Ovary (tissue), 9 donors: Measurements from ENCODE around the gene TMED5. TPM values are rescaled to one million over a fixed set of nuclear protein-coding genes. Genes with fewer than 3 reads are reported as not detected.
A peak's percentile ranks its signal among the peaks of the same experiment; 100 is the strongest.

Experiments used
- DNase-seq, 5 donors: peaks; one replicate each; pipeline ENCODE4 v3.0.0-alpha.2; 2019 to 2020
- H3K27ac ChIP-seq, 2 donors: fragments of 200-600 bp; one replicate each; pipeline versions ENCODE4 v1.5.1 to v1.8.0; 2019 to 2022
- H3K27me3 ChIP-seq: fragments of 200-600 bp; one replicate; pipeline ENCODE4 v1.8.0; 2022
- H3K36me3 ChIP-seq: fragments of 200-600 bp; sonication (generic); one replicate; pipeline ENCODE4 v1.5.1; 2019
- H3K4me1 ChIP-seq: one replicate; pipeline ENCODE4 v1.8.1; 2013; ENCODE audit warnings: mild to moderate bottlenecking, moderate library complexity; ENCODE audit not compliant: insufficient read depth
- H3K4me3 ChIP-seq: fragments of 200-600 bp; sonication (generic); one replicate; pipeline ENCODE4 v1.5.1; 2017
- H3K9me3 ChIP-seq, 2 donors: fragments of 200-600 bp in 1 of 2; sonication (generic) in 1 of 2; one replicate each; pipeline versions ENCODE4 v1.5.1 to v1.8.1; 2013 to 2019; ENCODE audit warnings: mild to moderate bottlenecking in 1 of 2, moderate library complexity in 1 of 2
- CTCF ChIP-seq, 3 donors: fragments of 450-650 bp in 2 of 3; fragments of 200-600 bp in 1 of 3; IDR thresholded peaks; one replicate each; pipeline versions ENCODE4 v1.5.1 to v1.8.0; 2016 to 2022; ENCODE audit warnings: antibody characterized with exemption in 3 of 3, mild to moderate bottlenecking in 1 of 3
- EP300 ChIP-seq: sonication (generic); formaldehyde crosslinking; IDR thresholded peaks from one replicate; pipeline ENCODE4 v1.6.1; 2017; ENCODE audit warnings: antibody characterized with exemption
- POLR2A ChIP-seq: fragments of 450-650 bp; IDR thresholded peaks from one replicate; pipeline ENCODE4 v1.6.1; 2017; ENCODE audit warnings: antibody characterized with exemption, mild to moderate bottlenecking, moderate library complexity
- WGBS, 3 donors: extraction: QIAGEN DNeasy Blood & Tissue Kit in 1 of 3; methylation state at CpG; one replicate each; pipeline versions ENCODE4 v1.1.5 to v1.1.7; 2013 to 2017; 5-methylcytosine and 5-hydroxymethylcytosine counted together
- intact Hi-C, 4 donors: fragments of 100-400 bp; cut with DNase I; formaldehyde crosslinking; loops; one replicate each; pipeline versions ENCODE4 v1.11.0 to v1.15.1; 2022 to 2023
- polyA plus RNA-seq, 2 donors: library from polyadenylated mRNA; stranded (reverse); fragments of 200-250 nt in 1 of 2; fragments of 350-450 nt in 1 of 2; fragmentation: Illumina TruSeq in 1 of 2; extraction: RNeasy Lipid Tissue Mini Kit (QIAGEN cat#74804) in 1 of 2; gene quantifications; one replicate each; pipeline ENCODE4 v1.2.3, GENCODE V29; 2013 to 2014
- total RNA-seq, 7 donors: library from RNA; depleted of rRNA in 2 of 7; stranded (reverse); fragments of >200 nt in 2 of 7; fragmentation: NEBNext Ultra II Directional in 3 of 7; extraction: Animal tissue kit (Norgen Biotek cat#: 25700) in 3 of 7; gene quantifications; one replicate each; pipeline versions ENCODE4 v1.1.0 to v1.2.4, GENCODE V29; 2016 to 2023
- donor health status: DM: no; HTN: no; CAD: no; lungs with moderate emphysema.
- donor health status: DM: no; HTN: no; CAD: no.
- donor health status: Bipolar disorder and iron deficiency.
- donor health status: DM: yes; HTN: yes; CAD: no.
- donor health status: DM: no; HTN: no; CAD: no.
- donor health status: DM: yes; HTN: yes; CAD: no.

The TMED5 gene
- total and polyA plus RNA-seq, 9 donors, result 15.2 to 51.0 (median 37.1) TPM

GRCh38 chr1:93219443-93219842 lies 39.2 kb upstream of the TMED5 start:
- Histone ChIP-seq H3K4me3 (no peak overlapping the region), H3K4me1 (no peaks in the 10 kb centered on the region), H3K9me3 (no peaks in the 10 kb centered on the region), H3K36me3 (no peaks in the 10 kb centered on the region), H3K27ac (no peak overlapping the region), H3K27me3 (no peaks in the 10 kb centered on the region)
- WGBS, 3 donors, result 91 to 93% (median 91%) methylated on average over 6 of the region's 6 CpGs
- TF ChIP-seq EP300 (no peak), CTCF (IDR thresholded peaks at IDR 0.05) (no peak), POLR2A (no peak)
- DNase-seq, result no peak
- intact Hi-C loops, result no loop called here

GRCh38 chr1:93215322-93215721 lies 35.1 kb upstream of the TMED5 start:
- Histone ChIP-seq H3K36me3 (no peaks in the 10 kb centered on the region), H3K4me3 (no peak overlapping the region), H3K27ac (no peak overlapping the region), H3K9me3 (no peaks in the 10 kb centered on the region), H3K27me3 (no peaks in the 10 kb centered on the region), H3K4me1 (no peaks in the 10 kb centered on the region)
- TF ChIP-seq POLR2A (no peak), EP300 (no peak), CTCF (IDR thresholded peaks at IDR 0.05) (no peak)
- WGBS, 3 donors, result 94 to 98% (median 95%) methylated on average over 2 of the region's 2 CpGs
- intact Hi-C loops, result no loop called here
- no peak for DNase-seq

- DNase-seq, result no peak
- H3K36me3 ChIP-seq, result no peaks in the 10 kb centered on the region
- H3K4me3 ChIP-seq, result no peak overlapping the region
- no peaks in the 10 kb centered on the region for H3K27me3 ChIP-seq
- no peaks in the 10 kb centered on the region for H3K4me1 ChIP-seq
- peak overlapping the region in 1 of 2 donors; percentile 20 for H3K27ac ChIP-seq
- intact Hi-C loops, result no loop called here
- no peak for TF ChIP-seq EP300
- TF ChIP-seq POLR2A, result no peak
- no peak for TF ChIP-seq CTCF (IDR thresholded peaks at IDR 0.05)
- 22 to 59% (median 24%) methylated on average over 5 of the region's 5 CpGs for WGBS, 3 donors
- H3K9me3 ChIP-seq, result no peaks in the 10 kb centered on the region
Observed at GRCh38 chr1:93207211-93207610, 27.0 kb upstream of the TMED5 start.

DNA sequence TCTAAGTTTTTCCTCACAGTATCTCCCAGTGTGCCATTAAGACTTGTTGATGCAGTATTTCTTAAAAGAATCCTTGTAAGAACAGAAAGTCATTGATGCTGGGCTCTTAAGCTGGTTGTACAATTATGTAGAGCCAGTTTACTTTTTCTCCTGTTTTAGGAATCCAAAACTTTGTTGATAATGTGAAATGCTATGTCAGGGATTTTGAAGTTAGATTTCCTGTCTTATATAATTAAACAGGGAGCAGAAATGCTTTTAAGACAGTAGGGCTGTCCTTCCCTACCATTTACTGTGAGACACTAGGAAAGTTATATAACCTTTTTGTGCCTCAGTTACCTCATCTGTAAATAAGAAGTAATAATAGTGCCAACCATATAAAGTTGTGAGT lies 26.3 kb upstream of the TMED5 start:
- Histone ChIP-seq H3K9me3 (no peaks in the 10 kb centered on the region), H3K4me3 (no peak overlapping the region), H3K27me3 (no peaks in the 10 kb centered on the region), H3K27ac (peak overlapping the region in 1 of 2 donors; percentile 20), H3K36me3 (no peaks in the 10 kb centered on the region), H3K4me1 (no peaks in the 10 kb centered on the region)
- TF ChIP-seq POLR2A (no peak), EP300 (no peak), CTCF (IDR thresholded peaks at IDR 0.05) (no peak)
- intact Hi-C loops, result no loop called here
- DNase-seq, result no peak
